A549 (cell line): ENCODE data around the gene SMIM7.

Source experiments
- CHD2 ChIP-seq: fragments of 150-350 bp; IDR thresholded peaks from 2 replicates; pipeline ENCODE4 v1.6.1; 2014; ENCODE audit warnings: low read length; ENCODE audit not compliant: partially characterized antibody
- EHMT2 ChIP-seq: fragments of 200-600 bp; sonication (generic); IDR thresholded peaks from 2 replicates; pipeline ENCODE4 v1.6.1; 2016; ENCODE audit warnings: antibody characterized with exemption, low read depth, mild to moderate bottlenecking, moderate library complexity
- ESRRA ChIP-seq: fragments of 150-350 bp; IDR thresholded peaks from 2 replicates; pipeline ENCODE4 v1.6.1; 2014; ENCODE audit warnings: mild to moderate bottlenecking, low read length, borderline replicate concordance
- JUNB ChIP-seq: fragments of >200 bp; sonication (Bioruptor Twin); formaldehyde crosslinking; IDR thresholded peaks from 2 replicates; pipeline ENCODE4 v1.6.1; 2016
- MYC ChIP-seq: IDR thresholded peaks from 2 replicates; pipeline ENCODE4 v1.6.1; 2012; ENCODE audit warnings: mild to moderate bottlenecking, inconsistent platforms, low read length, improper control_type of control experiment, borderline replicate concordance
- NFE2L2 ChIP-seq: fragments of 150-350 bp; conservative IDR thresholded peaks from 2 replicates; pipeline ENCODE4 v1.6.1; 2014; ENCODE audit warnings: low read length
- POLR2A ChIP-seq: IDR thresholded peaks from 2 replicates; pipeline ENCODE4 v1.6.1; 2012; ENCODE audit warnings: mild to moderate bottlenecking, low read length
- RFX5 ChIP-seq: fragments of 450-650 bp; IDR thresholded peaks from 2 replicates; pipeline ENCODE4 v1.7.1; 2014; ENCODE audit warnings: antibody characterized with exemption, mild to moderate bottlenecking, moderate library complexity
- RNF2 ChIP-seq: fragments of 200-600 bp; sonication (generic); IDR thresholded peaks from 2 replicates; pipeline ENCODE4 v1.6.1; 2016; ENCODE audit warnings: low read depth, mild to moderate bottlenecking, antibody characterized with exemption, moderate library complexity, borderline replicate concordance
- SMC3 ChIP-seq: fragments of >200 bp; sonication (Bioruptor Twin); formaldehyde crosslinking; IDR thresholded peaks from 3 replicates; pipeline ENCODE4 v1.6.1; 2018; ENCODE audit warnings: inconsistent platforms
- TP53 ChIP-seq: fragments of 250-450 bp; sonication (Bioruptor Pico); IDR thresholded peaks from 2 replicates; pipeline ENCODE4 v1.5.0; 2021; ENCODE audit warnings: mild to moderate bottlenecking, moderate library complexity
- TF ChIP-seq, protein P1 (sequence below): fragments of >200 bp; sonication (Bioruptor Twin); formaldehyde crosslinking; IDR thresholded peaks from 3 replicates; pipeline ENCODE4 v1.5.1; 2016
- TF ChIP-seq, protein P2 (sequence below): fragments of 200-600 bp; sonication (generic); IDR thresholded peaks from 2 replicates; pipeline ENCODE4 v1.6.1; 2016; ENCODE audit warnings: antibody characterized with exemption, mild to moderate bottlenecking, moderate library complexity
- TF ChIP-seq, protein P3 (sequence below): IDR thresholded peaks from 2 replicates; pipeline ENCODE4 v1.6.1; 2012; ENCODE audit warnings: low read depth, borderline replicate concordance

- TF ChIP-seq JUNB (no peak), NFE2L2 (no peak), CHD2 (no peak), RFX5 (no peak), SMC3 (no peak), MYC (no peak), ESRRA (no peak), EHMT2 (no peak), POLR2A (no peak), TP53 (CRISPR knock-in tag) (no peak), RNF2 (no peak)
- TF ChIP-seq, protein P1, sequence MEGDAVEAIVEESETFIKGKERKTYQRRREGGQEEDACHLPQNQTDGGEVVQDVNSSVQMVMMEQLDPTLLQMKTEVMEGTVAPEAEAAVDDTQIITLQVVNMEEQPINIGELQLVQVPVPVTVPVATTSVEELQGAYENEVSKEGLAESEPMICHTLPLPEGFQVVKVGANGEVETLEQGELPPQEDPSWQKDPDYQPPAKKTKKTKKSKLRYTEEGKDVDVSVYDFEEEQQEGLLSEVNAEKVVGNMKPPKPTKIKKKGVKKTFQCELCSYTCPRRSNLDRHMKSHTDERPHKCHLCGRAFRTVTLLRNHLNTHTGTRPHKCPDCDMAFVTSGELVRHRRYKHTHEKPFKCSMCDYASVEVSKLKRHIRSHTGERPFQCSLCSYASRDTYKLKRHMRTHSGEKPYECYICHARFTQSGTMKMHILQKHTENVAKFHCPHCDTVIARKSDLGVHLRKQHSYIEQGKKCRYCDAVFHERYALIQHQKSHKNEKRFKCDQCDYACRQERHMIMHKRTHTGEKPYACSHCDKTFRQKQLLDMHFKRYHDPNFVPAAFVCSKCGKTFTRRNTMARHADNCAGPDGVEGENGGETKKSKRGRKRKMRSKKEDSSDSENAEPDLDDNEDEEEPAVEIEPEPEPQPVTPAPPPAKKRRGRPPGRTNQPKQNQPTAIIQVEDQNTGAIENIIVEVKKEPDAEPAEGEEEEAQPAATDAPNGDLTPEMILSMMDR, result no peak
- TF ChIP-seq, protein P2, sequence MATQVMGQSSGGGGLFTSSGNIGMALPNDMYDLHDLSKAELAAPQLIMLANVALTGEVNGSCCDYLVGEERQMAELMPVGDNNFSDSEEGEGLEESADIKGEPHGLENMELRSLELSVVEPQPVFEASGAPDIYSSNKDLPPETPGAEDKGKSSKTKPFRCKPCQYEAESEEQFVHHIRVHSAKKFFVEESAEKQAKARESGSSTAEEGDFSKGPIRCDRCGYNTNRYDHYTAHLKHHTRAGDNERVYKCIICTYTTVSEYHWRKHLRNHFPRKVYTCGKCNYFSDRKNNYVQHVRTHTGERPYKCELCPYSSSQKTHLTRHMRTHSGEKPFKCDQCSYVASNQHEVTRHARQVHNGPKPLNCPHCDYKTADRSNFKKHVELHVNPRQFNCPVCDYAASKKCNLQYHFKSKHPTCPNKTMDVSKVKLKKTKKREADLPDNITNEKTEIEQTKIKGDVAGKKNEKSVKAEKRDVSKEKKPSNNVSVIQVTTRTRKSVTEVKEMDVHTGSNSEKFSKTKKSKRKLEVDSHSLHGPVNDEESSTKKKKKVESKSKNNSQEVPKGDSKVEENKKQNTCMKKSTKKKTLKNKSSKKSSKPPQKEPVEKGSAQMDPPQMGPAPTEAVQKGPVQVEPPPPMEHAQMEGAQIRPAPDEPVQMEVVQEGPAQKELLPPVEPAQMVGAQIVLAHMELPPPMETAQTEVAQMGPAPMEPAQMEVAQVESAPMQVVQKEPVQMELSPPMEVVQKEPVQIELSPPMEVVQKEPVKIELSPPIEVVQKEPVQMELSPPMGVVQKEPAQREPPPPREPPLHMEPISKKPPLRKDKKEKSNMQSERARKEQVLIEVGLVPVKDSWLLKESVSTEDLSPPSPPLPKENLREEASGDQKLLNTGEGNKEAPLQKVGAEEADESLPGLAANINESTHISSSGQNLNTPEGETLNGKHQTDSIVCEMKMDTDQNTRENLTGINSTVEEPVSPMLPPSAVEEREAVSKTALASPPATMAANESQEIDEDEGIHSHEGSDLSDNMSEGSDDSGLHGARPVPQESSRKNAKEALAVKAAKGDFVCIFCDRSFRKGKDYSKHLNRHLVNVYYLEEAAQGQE, result no peak
- TF ChIP-seq, protein P3, sequence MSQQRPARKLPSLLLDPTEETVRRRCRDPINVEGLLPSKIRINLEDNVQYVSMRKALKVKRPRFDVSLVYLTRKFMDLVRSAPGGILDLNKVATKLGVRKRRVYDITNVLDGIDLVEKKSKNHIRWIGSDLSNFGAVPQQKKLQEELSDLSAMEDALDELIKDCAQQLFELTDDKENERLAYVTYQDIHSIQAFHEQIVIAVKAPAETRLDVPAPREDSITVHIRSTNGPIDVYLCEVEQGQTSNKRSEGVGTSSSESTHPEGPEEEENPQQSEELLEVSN, result no peak
Measured at GRCh38 chr19:16654627-16655026, 5.3 kb downstream of the SMIM7 start.
